Activated B cell treated with CpG ODN at 0.5 μM for 24 hours (primary cell): ENCODE measurements around the gene TLL2. TPM values are rescaled to one million over a fixed set of nuclear protein-coding genes. Genes with fewer than 3 reads are reported as not detected.

ENCODE experiments used
- ATAC-seq: fragments of 200-7000 bp; cut with Tn5 transposase; one replicate; pipeline ENCODE4 v1.10.0; 2021; ENCODE audit warnings: low read depth, mild to moderate bottlenecking, moderate library complexity
- CTCF ChIA-PET: fragments of 350-600 bp; sonication (Branson Sonifier 250); formaldehyde crosslinking; loops from one replicate; lab custom pipeline; 2021; ENCODE audit warnings: antibody characterized with exemption; lab: Charles Lee
- POLR2A ChIA-PET: fragments of 350-600 bp; sonication (Branson Sonifier 250); formaldehyde crosslinking; loops from one replicate; lab custom pipeline; 2021; ENCODE audit warnings: antibody characterized with exemption; lab: Charles Lee
- DNase-seq: peaks from one replicate; pipeline ENCODE4 v3.0.0; 2022
- H3K27ac Mint-ChIP-seq: one replicate; pipeline ENCODE4 v1.8.0; 2020; ENCODE audit warnings: mixed read lengths
- H3K27me3 Mint-ChIP-seq: one replicate; pipeline ENCODE4 v1.8.0; 2021; ENCODE audit warnings: mixed read lengths
- H3K36me3 Mint-ChIP-seq: one replicate; pipeline ENCODE4 v1.8.0; 2021; ENCODE audit warnings: low read depth, mixed read lengths
- H3K4me1 Mint-ChIP-seq: one replicate; pipeline ENCODE4 v1.8.0; 2021; ENCODE audit warnings: mixed read lengths
- H3K4me3 Mint-ChIP-seq: one replicate; pipeline ENCODE4 v1.8.0; 2020; ENCODE audit warnings: mild to moderate bottlenecking, mixed read lengths
- H3K9me3 Mint-ChIP-seq: one replicate; pipeline ENCODE4 v1.8.0; 2020; ENCODE audit warnings: mixed read lengths
- intact Hi-C: fragments of 100-400 bp; cut with micrococcal nuclease; formaldehyde crosslinking; loops from one replicate; pipeline ENCODE4 v1.15.1; 2024
- total RNA-seq: library from RNA; stranded (reverse); gene quantifications from 2 replicates; pipeline ENCODE4 v1.2.3, GENCODE V29; 2022
- TF ChIP-seq, protein P1 (sequence below): fragments of 200-600 bp; IDR thresholded peaks from one replicate; pipeline ENCODE4 v1.8.0; 2022; ENCODE audit warnings: antibody characterized with exemption, mild to moderate bottlenecking

Gene TLL2
- total RNA-seq, 1 donor from 2014 or later = 1.6 TPM

GRCh38 chr10:96448021-96448457 lies 65.7 kb downstream of the TLL2 start:
- CTCF ChIA-PET = no interaction called here
- intact Hi-C loops = no loop called here
- ATAC-seq = no peak

DNA sequence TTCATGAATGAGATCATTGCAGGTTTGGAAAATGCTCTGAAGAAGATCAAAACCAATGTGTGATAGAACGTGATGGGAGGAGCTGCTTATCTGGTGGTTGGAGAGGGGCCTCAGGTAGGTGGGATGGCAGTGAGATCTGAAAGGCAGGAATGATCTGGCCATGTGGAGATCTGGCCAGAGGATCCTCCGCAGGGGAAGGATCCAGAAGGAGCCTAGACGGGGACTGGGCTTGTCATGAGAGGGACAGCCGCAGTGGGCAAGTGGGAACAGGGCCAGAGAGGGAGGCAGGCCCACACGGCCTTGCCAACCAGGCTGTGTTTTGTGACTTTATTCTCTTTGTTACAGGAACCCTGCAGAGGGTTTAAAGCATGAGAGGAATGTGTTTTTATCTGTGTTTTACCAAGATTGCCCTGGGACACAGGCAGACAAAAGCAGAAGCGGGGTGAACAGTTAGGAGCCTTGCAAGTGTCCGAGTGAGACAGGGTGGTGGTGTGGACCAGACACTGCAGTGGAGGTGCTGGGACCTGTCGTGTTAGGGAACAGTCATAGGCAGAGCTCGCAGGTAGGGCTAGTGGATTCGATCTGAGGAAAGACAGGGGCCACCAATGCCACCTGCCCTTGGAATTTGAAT lies 66.6 kb downstream of the TLL2 start:
- H3K9me3 Mint-ChIP-seq = no peaks in the 10 kb centered on the region
- no peaks in the 10 kb centered on the region for H3K36me3 Mint-ChIP-seq

More at GRCh38 chr10:96448021-96448457, 65.7 kb downstream of the TLL2 start:
- POLR2A ChIA-PET = no interaction called here
- H3K36me3 Mint-ChIP-seq = no peaks in the 10 kb centered on the region
- TF ChIP-seq, protein P1, sequence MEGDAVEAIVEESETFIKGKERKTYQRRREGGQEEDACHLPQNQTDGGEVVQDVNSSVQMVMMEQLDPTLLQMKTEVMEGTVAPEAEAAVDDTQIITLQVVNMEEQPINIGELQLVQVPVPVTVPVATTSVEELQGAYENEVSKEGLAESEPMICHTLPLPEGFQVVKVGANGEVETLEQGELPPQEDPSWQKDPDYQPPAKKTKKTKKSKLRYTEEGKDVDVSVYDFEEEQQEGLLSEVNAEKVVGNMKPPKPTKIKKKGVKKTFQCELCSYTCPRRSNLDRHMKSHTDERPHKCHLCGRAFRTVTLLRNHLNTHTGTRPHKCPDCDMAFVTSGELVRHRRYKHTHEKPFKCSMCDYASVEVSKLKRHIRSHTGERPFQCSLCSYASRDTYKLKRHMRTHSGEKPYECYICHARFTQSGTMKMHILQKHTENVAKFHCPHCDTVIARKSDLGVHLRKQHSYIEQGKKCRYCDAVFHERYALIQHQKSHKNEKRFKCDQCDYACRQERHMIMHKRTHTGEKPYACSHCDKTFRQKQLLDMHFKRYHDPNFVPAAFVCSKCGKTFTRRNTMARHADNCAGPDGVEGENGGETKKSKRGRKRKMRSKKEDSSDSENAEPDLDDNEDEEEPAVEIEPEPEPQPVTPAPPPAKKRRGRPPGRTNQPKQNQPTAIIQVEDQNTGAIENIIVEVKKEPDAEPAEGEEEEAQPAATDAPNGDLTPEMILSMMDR = no peak
- H3K27me3 Mint-ChIP-seq = peaks cover 11% of the 10 kb centered on the region
- no peak overlapping the region for H3K27ac Mint-ChIP-seq
- no peaks in the 10 kb centered on the region for H3K9me3 Mint-ChIP-seq
- no peak overlapping the region for H3K4me3 Mint-ChIP-seq
- no peak for DNase-seq
- no peaks in the 10 kb centered on the region for H3K4me1 Mint-ChIP-seq

DNA sequence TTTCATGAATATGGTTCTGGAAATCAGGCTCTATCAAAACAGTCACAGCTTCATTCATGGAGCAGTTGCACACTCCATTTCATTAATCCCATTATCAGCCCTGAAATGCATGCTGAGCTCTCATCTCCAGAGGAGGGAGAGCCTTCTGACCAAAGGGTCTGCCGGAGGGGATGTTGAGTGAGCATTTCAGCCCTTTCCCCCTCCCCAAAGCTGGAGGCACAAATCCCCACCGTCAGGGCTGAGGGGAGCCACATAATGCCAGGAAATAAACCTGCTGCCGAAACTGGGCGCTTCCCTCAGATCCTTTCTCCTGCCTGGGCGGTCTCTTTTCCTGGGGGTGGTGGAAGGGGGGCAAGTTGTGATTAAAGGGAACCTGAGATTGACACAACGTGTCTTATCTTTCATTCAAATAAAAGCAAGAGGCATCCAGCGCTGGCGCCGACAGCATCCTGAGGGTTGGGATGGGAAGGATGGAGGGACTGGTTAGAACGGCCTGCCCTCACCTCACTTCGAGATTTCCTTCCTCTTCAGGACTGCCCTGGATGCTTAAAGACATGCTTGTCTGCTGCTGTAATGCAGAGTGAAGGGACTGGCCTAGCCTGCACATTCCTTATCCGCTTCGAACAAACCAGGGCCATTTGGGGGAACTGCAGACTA lies 71.6 kb downstream of the TLL2 start:
- ATAC-seq = no peak

More for the DNA sequence above, 66.6 kb downstream of the TLL2 start:
- Mint-ChIP-seq H3K27me3 (peaks cover 10% of the 10 kb centered on the region), H3K4me3 (no peak overlapping the region), H3K4me1 (no peaks in the 10 kb centered on the region), H3K27ac (no peak overlapping the region)
- intact Hi-C loops = no loop called here
- ATAC-seq (no peak), DNase-seq (no peak)
- TF ChIP-seq, protein P1 = no peak
- CTCF ChIA-PET = no interaction called here
- POLR2A ChIA-PET = no interaction called here

GRCh38 chr10:96441322-96441885 lies 72.3 kb downstream of the TLL2 start:
- peaks cover 2% of the 10 kb centered on the region for H3K9me3 Mint-ChIP-seq
- ChIA-PET POLR2A (no interaction called here), CTCF (no interaction called here)
- intact Hi-C loops = no loop called here
- H3K27me3 Mint-ChIP-seq = peaks cover 13% of the 10 kb centered on the region
- H3K4me3 Mint-ChIP-seq = no peak overlapping the region
- no peaks in the 10 kb centered on the region for H3K36me3 Mint-ChIP-seq
- TF ChIP-seq, protein P1 = no peak
- ATAC-seq = no peak
- no peak overlapping the region for H3K27ac Mint-ChIP-seq
- H3K4me1 Mint-ChIP-seq = no peaks in the 10 kb centered on the region
- no peak for DNase-seq

More for the DNA sequence above, 71.6 kb downstream of the TLL2 start:
- TF ChIP-seq, protein P1 = no peak
- no peak for DNase-seq
- Mint-ChIP-seq H3K9me3 (peaks cover 2% of the 10 kb centered on the region), H3K27ac (no peak overlapping the region), H3K27me3 (peaks cover 13% of the 10 kb centered on the region), H3K36me3 (no peaks in the 10 kb centered on the region), H3K4me1 (no peaks in the 10 kb centered on the region), H3K4me3 (no peak overlapping the region)
- CTCF ChIA-PET = no interaction called here
- intact Hi-C loops = no loop called here
- POLR2A ChIA-PET = no interaction called here
